Upper lobe of left lung (tissue), 4 donors: ENCODE measurements around the gene SGTA.
"Not testable (repeated sequence)": the region's sequence is repeated elsewhere in the genome, so short reads cannot be mapped to it uniquely, and the experiment has no call there.

Experiments
- CTCF ChIP-seq, 6 experiments: fragments of 450-650 bp in 4 of 6; fragments of 200-600 bp in 2 of 6; sonication (generic) in 2 of 6; IDR thresholded peaks; one replicate each; pipeline ENCODE4 v1.5.1; 2016 to 2019; ENCODE audit warnings: antibody characterized with exemption in 6 of 6
- POLR2AphosphoS5 ChIP-seq, 2 donors: sonication (generic); formaldehyde crosslinking; IDR thresholded peaks; one replicate each; pipeline ENCODE4 v1.5.1; 2017; ENCODE audit warnings: antibody characterized with exemption in 2 of 2

GRCh38 chr19:2817237-2817829, 34.3 kb upstream of the SGTA start:
- not testable (repeated sequence) for TF ChIP-seq CTCF, POLR2AphosphoS5 (IDR thresholded peaks at IDR 0.05)
